IPS-15b (cell line): ENCODE results near the gene ZNF358.

Experiments
- H3K27me3 ChIP-seq: one replicate; pipeline ENCODE4 v1.6.1; 2013; ENCODE audit warnings: low read length; ENCODE audit not compliant: control insufficient read depth, insufficient read depth
- H3K36me3 ChIP-seq: one replicate; pipeline ENCODE4 v1.6.1; 2013; ENCODE audit warnings: low read length; ENCODE audit not compliant: control insufficient read depth, insufficient read depth
- H3K4me1 ChIP-seq: one replicate; pipeline ENCODE4 v1.6.1; 2013; ENCODE audit warnings: mild to moderate bottlenecking, low read length; ENCODE audit not compliant: control insufficient read depth, insufficient read depth
- H3K4me3 ChIP-seq: one replicate; pipeline ENCODE4 v1.5.1; 2013; ENCODE audit warnings: low read depth, low read length
- H3K9ac ChIP-seq: one replicate; pipeline ENCODE4 v1.6.1; 2013; ENCODE audit warnings: low read depth, mild to moderate bottlenecking, low read length
- H3K9me3 ChIP-seq: one replicate; pipeline ENCODE4 v1.6.1; 2013; ENCODE audit warnings: mild to moderate bottlenecking, low read length; ENCODE audit not compliant: control insufficient read depth, insufficient read depth

The ZNF358 gene

GRCh38 chr19:7545904-7546303, 30.0 kb downstream of the ZNF358 start:
- Histone ChIP-seq H3K27me3 (no peaks in the 10 kb centered on the region), H3K4me1 (no peaks in the 10 kb centered on the region), H3K9me3 (no peaks in the 10 kb centered on the region)

GRCh38 chr19:7547159-7547558, 31.3 kb downstream of the ZNF358 start:
- Histone ChIP-seq H3K9ac (no peak overlapping the region), H3K9me3 (no peaks in the 10 kb centered on the region), H3K4me1 (no peaks in the 10 kb centered on the region), H3K36me3 (peaks cover 12% of the 10 kb centered on the region), H3K4me3 (no peak overlapping the region), H3K27me3 (no peaks in the 10 kb centered on the region)

More at GRCh38 chr19:7545904-7546303, 30.0 kb downstream of the ZNF358 start:
- no peak overlapping the region for H3K4me3 ChIP-seq
- H3K36me3 ChIP-seq: peaks cover 19% of the 10 kb centered on the region
- no peak overlapping the region for H3K9ac ChIP-seq

GRCh38 chr19:7549429-7550148, 33.7 kb downstream of the ZNF358 start:
- H3K9ac ChIP-seq: no peak overlapping the region

GRCh38 chr19:7550169-7550770, 34.4 kb downstream of the ZNF358 start:
- peaks cover 6% of the 10 kb centered on the region for H3K36me3 ChIP-seq
- no peaks in the 10 kb centered on the region for H3K27me3 ChIP-seq
- H3K4me3 ChIP-seq: peak overlapping the region; percentile 53
- H3K9ac ChIP-seq: no peak overlapping the region
- no peaks in the 10 kb centered on the region for H3K4me1 ChIP-seq
- no peaks in the 10 kb centered on the region for H3K9me3 ChIP-seq

More at GRCh38 chr19:7549429-7550148, 33.7 kb downstream of the ZNF358 start:
- peaks cover 3% of the 10 kb centered on the region for H3K36me3 ChIP-seq
- H3K4me3 ChIP-seq: no peak overlapping the region
- no peaks in the 10 kb centered on the region for H3K4me1 ChIP-seq
- no peaks in the 10 kb centered on the region for H3K27me3 ChIP-seq
- no peaks in the 10 kb centered on the region for H3K9me3 ChIP-seq

- peaks cover 6% of the 10 kb centered on the region for H3K36me3 ChIP-seq
- peak overlapping the region; percentile 62 for H3K4me3 ChIP-seq
Measured at GRCh38 chr19:7550987-7551761, 35.3 kb downstream of the ZNF358 start.

GRCh38 chr19:7552781-7553180, 36.9 kb downstream of the ZNF358 start:
- no peaks in the 10 kb centered on the region for H3K27me3 ChIP-seq
- H3K4me3 ChIP-seq: no peak overlapping the region
- H3K36me3 ChIP-seq: peaks cover 21% of the 10 kb centered on the region
- H3K9me3 ChIP-seq: no peaks in the 10 kb centered on the region
- H3K4me1 ChIP-seq: no peaks in the 10 kb centered on the region
- no peak overlapping the region for H3K9ac ChIP-seq

More at GRCh38 chr19:7550987-7551761, 35.3 kb downstream of the ZNF358 start:
- Histone ChIP-seq H3K9ac (no peak overlapping the region), H3K27me3 (no peaks in the 10 kb centered on the region), H3K9me3 (no peaks in the 10 kb centered on the region), H3K4me1 (no peaks in the 10 kb centered on the region)

- H3K4me3 ChIP-seq: peak overlapping the region; percentile 75
- H3K27me3 ChIP-seq: no peaks in the 10 kb centered on the region
- no peak overlapping the region for H3K9ac ChIP-seq
- no peaks in the 10 kb centered on the region for H3K9me3 ChIP-seq
- H3K4me1 ChIP-seq: no peaks in the 10 kb centered on the region
- H3K36me3 ChIP-seq: peaks cover 34% of the 10 kb centered on the region
Measured at GRCh38 chr19:7554565-7554964, 38.7 kb downstream of the ZNF358 start.

GRCh38 chr19:7554990-7555864, 39.3 kb downstream of the ZNF358 start:
- peak overlapping the region; percentile 75 for H3K4me3 ChIP-seq
- H3K9ac ChIP-seq: no peak overlapping the region
- H3K9me3 ChIP-seq: no peaks in the 10 kb centered on the region
- no peaks in the 10 kb centered on the region for H3K27me3 ChIP-seq
- peaks cover 33% of the 10 kb centered on the region for H3K36me3 ChIP-seq
- no peaks in the 10 kb centered on the region for H3K4me1 ChIP-seq

- Histone ChIP-seq H3K9ac (no peak overlapping the region), H3K36me3 (peaks cover 33% of the 10 kb centered on the region)
Measured at GRCh38 chr19:7556696-7557315, 40.9 kb downstream of the ZNF358 start.

GRCh38 chr19:7558667-7559066, 42.8 kb downstream of the ZNF358 start:
- Histone ChIP-seq H3K9ac (no peak overlapping the region), H3K27me3 (no peaks in the 10 kb centered on the region), H3K9me3 (no peaks in the 10 kb centered on the region), H3K4me3 (no peak overlapping the region), H3K36me3 (peaks cover 33% of the 10 kb centered on the region), H3K4me1 (no peaks in the 10 kb centered on the region)

More at GRCh38 chr19:7556696-7557315, 40.9 kb downstream of the ZNF358 start:
- Histone ChIP-seq H3K4me1 (no peaks in the 10 kb centered on the region), H3K9me3 (no peaks in the 10 kb centered on the region), H3K27me3 (no peaks in the 10 kb centered on the region), H3K4me3 (no peak overlapping the region)

GRCh38 chr19:7559102-7559501, 43.2 kb downstream of the ZNF358 start:
- H3K36me3 ChIP-seq: peaks cover 33% of the 10 kb centered on the region
- H3K4me3 ChIP-seq: no peak overlapping the region
- no peak overlapping the region for H3K9ac ChIP-seq
- H3K9me3 ChIP-seq: no peaks in the 10 kb centered on the region
- no peaks in the 10 kb centered on the region for H3K4me1 ChIP-seq
- no peaks in the 10 kb centered on the region for H3K27me3 ChIP-seq
